Glomerular endothelial cell (primary cell): ENCODE measurements around the gene KRT31. TPM values are rescaled to one million over a fixed set of nuclear protein-coding genes. Genes with fewer than 3 reads are reported as not detected.
A peak's percentile ranks its signal among the peaks of the same experiment; 100 is the strongest.
"Not testable (repeated sequence)": the region's sequence is repeated elsewhere in the genome, so short reads cannot be mapped to it uniquely, and the experiment has no call there.

Experiments
- DNase-seq: peaks from one replicate; pipeline ENCODE4 v3.0.0-alpha.2; 2011; ENCODE audit warnings: low read depth, low spot score; ENCODE audit errors: extremely low read depth
- total RNA-seq: library from RNA; depleted of rRNA; stranded (reverse); fragments of >200 nt; gene quantifications from 2 replicates; pipeline ENCODE4 v1.2.3, GENCODE V29; 2015

Gene KRT31
- total RNA-seq, 1 donor from 2014 or later: not detected

- DNase-seq: no peak
Measured at GRCh38 chr17:41418116-41418860, 20.9 kb upstream of the KRT31 start.

DNA sequence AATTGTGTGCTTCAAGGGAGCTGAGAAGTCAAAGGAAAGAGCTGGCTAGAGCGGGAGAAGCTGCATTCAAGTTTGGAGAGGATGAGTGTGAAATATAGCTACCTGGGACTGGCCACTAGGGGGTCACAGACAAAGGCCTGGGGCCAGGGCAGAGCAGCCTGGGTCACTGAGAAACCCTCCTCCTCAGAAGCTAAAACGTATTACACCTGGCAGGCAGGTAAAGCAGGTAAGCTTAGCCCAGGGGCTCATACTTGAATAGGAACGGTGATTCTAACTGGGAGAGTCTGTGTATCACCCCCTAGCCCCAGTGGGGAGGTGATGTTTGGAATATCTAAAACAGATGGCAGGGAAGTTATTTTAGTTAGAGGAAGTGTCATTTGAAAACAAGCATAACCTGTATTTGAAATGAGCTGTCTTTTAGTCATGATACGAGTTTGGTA is 20.2 kb upstream of the KRT31 start:
- no peak for DNase-seq

DNA sequence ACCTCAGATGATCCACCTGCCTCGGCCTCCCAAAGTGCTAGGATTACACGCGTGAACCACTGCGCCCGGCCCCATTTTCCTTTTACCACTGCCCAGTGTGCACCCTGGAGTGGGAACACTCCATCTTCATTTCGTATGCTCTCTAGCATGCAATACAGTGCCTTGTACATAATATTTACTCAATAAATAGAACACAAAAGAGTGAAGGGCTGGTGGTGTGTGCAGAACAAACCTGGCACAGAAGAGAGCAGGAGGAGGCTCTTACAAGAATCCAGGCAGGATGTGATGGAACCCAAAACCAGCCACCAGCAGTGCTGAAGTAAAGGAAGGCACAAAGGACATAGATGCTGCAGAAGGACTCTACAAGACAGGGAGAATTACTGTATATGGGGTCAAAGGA is 19.7 kb upstream of the KRT31 start:
- no peak for DNase-seq

DNA sequence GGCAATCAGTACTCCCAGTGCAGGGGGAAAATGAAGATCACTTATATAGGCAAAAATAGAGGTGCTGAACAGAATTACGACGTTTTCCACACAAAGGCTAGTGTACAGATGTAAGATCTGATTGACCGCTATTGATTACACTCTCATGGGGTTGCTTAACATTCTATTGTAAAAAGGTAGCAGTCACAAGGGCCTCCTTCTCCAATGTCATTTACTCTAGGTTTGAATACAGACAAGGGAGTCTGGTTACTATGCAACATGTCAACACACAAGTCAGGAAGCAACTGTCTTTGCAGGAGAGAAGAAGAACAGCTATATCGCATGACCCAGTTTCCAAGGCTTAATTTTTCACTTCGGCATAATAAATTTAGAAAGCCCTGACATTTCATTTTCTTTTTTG is 19.1 kb upstream of the KRT31 start:
- no peak for DNase-seq

DNA sequence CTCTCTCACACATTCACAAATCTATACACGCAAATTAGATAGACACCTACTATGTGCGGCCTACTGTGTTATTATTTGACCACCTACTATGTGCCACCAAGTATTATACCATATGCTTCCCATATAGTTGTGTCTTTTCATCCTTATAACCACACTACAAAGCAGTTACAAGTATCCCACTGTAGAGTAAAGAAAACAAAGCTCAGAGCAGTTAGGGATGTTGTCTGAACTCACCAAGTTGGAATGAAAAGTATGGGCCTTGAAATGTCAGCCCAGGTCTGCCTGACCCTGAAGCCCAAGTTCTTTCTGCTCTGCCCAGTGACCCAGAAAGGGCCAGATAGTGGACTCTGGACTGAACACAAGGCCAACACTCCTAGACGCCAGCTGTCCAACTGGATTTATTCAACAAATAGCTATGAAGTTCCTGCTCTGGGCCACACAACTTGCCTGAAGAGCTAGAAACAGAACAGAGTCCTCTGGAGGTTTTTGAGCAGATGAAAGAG is 18.5 kb upstream of the KRT31 start:
- no peak for DNase-seq

DNA sequence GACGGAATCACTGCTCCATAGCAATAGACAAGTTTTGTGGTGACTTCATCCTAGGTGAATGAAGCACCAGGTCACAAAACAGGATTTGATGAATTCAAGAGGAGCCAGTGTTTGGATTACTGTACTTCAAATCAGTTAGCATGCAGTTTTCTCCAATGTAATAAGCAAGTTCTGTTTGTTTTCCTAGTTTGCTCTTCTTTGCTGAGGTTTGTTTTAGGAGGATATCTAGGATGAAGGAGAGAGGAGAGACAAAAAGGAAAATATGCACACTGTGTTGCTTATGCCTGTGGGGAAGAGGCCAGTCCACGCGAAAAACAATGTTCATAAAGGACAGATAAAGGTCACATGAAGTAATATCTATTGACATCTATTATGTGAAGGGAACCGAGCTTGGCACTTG is 18.0 kb upstream of the KRT31 start:
- no peak for DNase-seq

DNA sequence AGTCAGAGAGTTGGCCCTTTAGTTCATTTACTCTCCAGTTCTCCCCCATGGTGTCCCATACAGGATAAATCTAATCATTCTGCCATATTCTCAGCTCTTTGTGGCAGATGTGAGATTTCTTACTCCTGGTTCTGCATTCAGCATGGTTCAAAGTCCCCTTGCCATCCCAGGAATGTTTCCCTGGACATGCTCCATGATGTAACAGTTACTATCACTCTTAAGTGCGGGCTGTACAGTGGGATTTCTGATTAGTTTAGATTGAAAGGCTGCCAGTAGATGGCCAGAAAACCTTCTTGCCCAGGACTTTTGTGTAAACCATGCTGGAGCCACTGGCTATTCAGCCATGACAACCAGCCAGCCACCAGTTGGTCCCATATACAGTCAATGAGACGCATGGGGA is 16.6 kb upstream of the KRT31 start:
- no peak for DNase-seq

- no peak for DNase-seq
Measured at GRCh38 chr17:41413353-41413957, 16.0 kb upstream of the KRT31 start.

- no peak for DNase-seq
Measured at GRCh38 chr17:41411072-41411840, 13.8 kb upstream of the KRT31 start.

DNA sequence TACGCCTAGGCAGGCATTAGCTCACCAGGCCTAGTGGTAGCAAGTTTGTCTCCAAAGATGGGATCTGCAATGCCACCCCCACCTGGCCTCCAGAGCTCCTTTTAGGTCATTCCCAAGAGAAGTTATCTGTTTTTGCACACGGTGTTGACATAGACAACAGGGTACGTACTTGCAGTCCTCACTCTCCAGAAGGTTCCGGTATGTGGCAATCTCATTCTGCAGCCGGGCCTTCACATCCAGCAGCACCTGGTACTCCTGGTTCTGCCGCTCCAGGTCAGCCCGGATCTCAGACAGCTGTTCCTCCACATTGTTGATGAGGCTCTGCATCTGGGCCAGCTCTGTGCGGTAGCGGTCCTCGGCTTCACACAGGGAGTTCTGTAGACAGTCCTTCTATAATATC is 9.8 kb upstream of the KRT31 start:
- no peak for DNase-seq

GRCh38 chr17:41406205-41406604 is 8.8 kb upstream of the KRT31 start:
- no peak for DNase-seq

DNA sequence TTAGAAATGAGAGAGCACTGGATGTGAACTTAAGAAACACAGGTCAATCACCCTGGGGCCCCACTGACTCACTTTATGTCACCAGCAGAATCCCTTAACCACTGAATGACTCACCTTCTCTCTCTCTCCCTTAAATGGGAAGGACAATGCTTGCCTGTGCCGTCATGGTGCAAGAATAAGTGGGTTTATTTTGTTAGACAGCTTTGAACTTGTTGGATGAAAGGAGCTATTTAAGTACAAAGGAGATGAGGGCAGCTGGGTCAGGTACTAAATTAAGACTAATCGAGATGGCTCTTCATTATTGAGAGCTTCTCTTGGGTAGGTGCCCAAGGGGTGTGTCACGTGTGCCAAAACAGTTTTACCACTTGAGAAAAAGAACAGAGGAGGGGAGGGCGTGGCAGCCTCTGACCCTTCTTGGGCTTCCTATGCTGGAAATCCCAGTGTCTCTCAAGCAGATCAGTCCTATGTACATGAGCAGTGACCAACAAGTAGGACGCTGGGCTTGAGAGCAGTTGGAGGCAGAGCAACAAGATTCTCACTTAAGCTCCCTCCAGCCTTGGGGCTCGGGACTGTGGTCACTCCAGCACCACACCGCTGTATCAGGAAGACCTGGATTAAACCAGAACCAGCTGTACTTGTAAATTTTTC is 6.7 kb upstream of the KRT31 start:
- DNase-seq: peak; percentile 20

- peak; percentile 20 for DNase-seq
Measured at GRCh38 chr17:41403404-41404023, 6.1 kb upstream of the KRT31 start.

DNA sequence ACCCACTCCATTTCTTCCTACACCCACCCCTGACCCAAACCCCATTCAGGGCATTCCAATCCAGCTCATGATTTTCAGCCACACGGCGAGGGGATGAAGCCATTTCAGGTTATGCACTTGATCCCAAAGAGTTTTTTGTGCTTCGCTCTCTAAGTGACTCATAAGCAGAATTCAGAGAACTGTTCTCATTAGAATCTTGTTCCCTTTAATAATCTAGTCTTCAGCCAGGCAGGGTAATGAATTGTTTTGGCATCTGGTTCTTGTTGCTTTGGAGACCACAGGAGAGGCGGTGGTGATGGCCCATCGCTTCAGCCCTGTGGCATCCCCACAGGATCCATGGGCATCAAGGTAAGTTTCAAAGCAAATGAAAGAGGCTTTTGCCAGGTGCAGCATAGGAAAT is 4.8 kb upstream of the KRT31 start:
- no peak for DNase-seq

DNA sequence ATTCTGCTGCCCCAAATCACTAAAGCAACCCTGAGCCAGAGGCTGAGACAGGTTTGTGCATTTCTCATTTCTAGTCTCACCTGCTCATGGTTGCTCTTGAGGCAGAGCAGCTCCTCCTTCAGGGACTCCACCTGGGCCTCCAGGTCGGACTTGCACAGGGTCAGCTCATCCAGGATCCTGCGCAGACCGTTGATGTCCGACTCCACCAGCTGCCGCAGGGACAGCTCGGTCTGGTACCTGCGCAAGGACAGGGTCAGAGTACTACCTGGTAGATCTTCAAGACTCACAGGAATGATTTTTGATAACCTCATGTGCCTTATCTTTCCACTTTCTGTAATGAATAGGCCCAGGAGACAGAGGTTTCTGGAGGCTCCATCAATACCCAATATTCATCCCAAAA is 1.1 kb downstream of the KRT31 start:
- no peak for DNase-seq

DNA sequence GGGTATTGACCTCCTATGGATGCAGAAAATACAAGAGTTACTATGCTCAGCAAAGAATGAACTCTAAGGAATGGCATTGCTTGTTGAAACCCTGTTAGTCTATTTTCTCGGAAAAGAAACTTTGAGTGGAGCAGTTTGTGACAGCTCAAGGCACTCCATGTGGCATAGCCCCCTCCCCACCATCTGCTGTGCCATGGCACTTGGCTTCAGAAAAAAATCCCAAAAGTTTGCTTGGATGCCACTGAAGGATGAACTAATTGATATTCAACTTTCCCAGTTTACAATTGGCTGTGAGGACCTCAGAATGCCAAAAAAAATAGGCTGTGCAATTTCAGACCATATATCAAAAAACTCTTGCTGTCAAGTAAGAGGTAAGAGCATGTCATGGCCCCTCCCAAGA is 1.8 kb downstream of the KRT31 start:
- no peak for DNase-seq

- DNase-seq: not testable (repeated sequence)
Measured at GRCh38 chr17:41395044-41395443, 2.4 kb downstream of the KRT31 start.

DNA sequence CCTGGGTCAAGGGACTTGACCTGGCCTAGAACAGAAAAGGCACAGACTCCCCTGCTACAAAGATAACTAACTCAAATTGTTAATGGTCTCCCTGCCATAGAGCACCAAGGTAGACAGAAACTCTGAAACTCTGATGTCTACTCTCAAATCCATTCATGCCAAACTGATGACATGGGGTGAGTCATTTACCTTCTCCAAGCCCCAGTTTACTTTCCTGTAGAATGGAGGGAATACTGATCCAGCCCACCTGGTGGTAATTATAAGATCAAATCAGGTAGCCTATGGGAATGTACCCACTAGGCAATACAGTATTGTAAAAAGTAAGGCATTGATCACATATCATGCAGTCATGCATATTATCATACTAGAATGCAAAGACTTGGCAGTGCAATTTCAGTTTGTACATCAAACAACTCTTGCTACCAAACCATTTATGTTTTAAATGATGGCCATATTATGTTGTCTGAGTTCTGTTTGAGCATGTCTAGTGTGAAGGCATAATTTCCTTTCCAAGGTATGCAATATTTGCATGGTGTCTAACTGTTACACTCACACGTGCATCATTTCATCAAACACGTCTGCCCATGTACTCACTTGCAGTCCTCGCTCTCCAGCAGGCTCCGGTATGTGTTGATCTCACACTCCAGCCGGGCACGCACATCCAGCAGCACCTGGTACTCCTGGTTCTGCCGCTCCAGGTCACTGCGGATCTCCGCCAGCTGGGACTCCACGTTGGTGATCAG is 3.0 kb downstream of the KRT31 start:
- no peak for DNase-seq

DNA sequence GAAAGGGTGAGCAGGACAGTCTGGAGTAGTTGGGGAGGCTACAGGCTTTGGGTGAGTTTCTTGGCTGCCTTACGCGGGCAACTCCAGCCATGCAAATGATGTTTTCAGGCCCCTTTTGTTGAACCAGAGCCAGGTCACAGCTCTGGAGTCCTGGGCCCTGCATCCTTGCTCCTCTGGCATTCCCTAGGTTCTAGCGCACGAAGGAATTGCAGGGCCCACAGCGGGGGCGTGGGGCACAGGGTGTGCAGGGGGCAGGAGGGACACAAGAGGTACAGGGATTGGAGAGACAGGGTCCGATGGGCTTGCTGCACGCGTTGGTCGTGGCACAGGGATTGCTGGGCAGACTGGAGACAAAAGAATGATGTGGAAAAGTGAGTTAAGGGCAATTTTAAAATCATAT is 3.6 kb downstream of the KRT31 start:
- no peak for DNase-seq

DNA sequence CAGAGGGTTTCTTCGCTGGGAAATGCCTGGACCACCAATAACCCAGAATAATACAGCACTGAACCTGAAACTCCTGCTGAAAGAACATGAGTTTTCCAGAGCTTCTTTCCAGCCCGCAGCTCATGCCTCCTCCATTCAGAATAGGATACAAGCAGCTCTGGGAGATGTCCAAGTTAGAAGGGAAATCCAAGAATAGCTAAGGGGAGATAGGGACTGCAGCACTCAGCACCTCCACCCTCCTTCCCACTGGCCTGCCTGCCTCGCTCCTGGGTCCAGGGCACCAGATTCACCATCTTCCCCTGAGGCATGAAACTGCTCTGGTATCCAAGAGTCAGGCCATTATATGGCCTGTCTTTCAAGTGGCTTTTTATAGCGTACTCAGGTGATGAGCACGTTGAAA is 4.1 kb downstream of the KRT31 start:
- no peak for DNase-seq
